Epithelial cell of proximal tubule (primary cell): ENCODE measurements around the gene FTO. TPM values are rescaled to one million over a fixed set of nuclear protein-coding genes. Genes with fewer than 3 reads are reported as not detected.

ENCODE experiments used
- DNase-seq: peaks from one replicate; pipeline ENCODE4 v3.0.0-alpha.2; 2011; ENCODE audit warnings: low read depth
- H3K4me3 ChIP-seq: 2 replicates; pipeline ENCODE4 v1.5.1; 2011; ENCODE audit warnings: low read depth, mild to moderate bottlenecking, low read length
- CTCF ChIP-seq: conservative IDR thresholded peaks from 2 replicates; pipeline ENCODE4 v1.5.1; 2012; ENCODE audit warnings: low read depth, mild to moderate bottlenecking, low read length
- total RNA-seq: library from RNA; depleted of rRNA; stranded (reverse); fragments of >200 nt; gene quantifications from 2 replicates; pipeline ENCODE4 v1.2.3, GENCODE V29; 2015

The FTO gene
- total RNA-seq, 1 donor from 2014 or later: 62.7 TPM

GRCh38 chr16:54121539-54122295 is 417.8 kb downstream of the FTO start:
- DNase-seq: no peak
- no peak overlapping the region for H3K4me3 ChIP-seq
- TF ChIP-seq CTCF: no peak

- DNase-seq: no peak
- no peak for TF ChIP-seq CTCF
- no peak overlapping the region for H3K4me3 ChIP-seq
Observed at GRCh38 chr16:54123766-54124165, 419.8 kb downstream of the FTO start.

- no peak overlapping the region for H3K4me3 ChIP-seq
- TF ChIP-seq CTCF: no peak
- no peak for DNase-seq
Observed at GRCh38 chr16:54125751-54126655, 422.0 kb downstream of the FTO start.

GRCh38 chr16:54126907-54127306 is 423.0 kb downstream of the FTO start:
- no peak overlapping the region for H3K4me3 ChIP-seq
- no peak for DNase-seq
- no peak for TF ChIP-seq CTCF

GRCh38 chr16:54128629-54129234 is 424.8 kb downstream of the FTO start:
- DNase-seq: no peak
- no peak for TF ChIP-seq CTCF
- H3K4me3 ChIP-seq: no peak overlapping the region

- no peak for TF ChIP-seq CTCF
- DNase-seq: no peak
- no peak overlapping the region for H3K4me3 ChIP-seq
Observed at GRCh38 chr16:54129810-54130209, 425.9 kb downstream of the FTO start.
